ELR (cell line): ENCODE measurements around the gene KRTAP10-12.
"Not testable (repeated sequence)": the region's sequence is repeated elsewhere in the genome, so short reads cannot be mapped to it uniquely, and the experiment has no call there.

ENCODE experiments used
- DNase-seq: peaks from one replicate; pipeline ENCODE4 v3.0.0-alpha.2; 2015; ENCODE audit warnings: low read depth

KRTAP10-12 gene, protein sequence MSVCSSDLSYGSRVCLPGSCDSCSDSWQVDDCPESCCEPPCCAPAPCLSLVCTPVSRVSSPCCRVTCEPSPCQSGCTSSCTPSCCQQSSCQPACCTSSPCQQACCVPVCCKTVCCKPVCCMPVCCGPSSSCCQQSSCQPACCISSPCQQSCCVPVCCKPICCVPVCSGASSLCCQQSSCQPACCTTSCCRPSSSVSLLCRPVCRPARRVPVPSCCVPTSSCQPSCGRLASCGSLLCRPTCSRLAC

GRCh38 chr21:44697172-44697810, at the start of gene KRTAP10-12:
Gene KRTAP10-12, plus strand, starts transcription at chr21:44697172. Its CDS starts 30 bp downstream, at chr21:44697202.
- DNase-seq: not testable (repeated sequence)

GRCh38 chr21:44647222-44647552, 49.8 kb upstream of the KRTAP10-12 start:
- DNase-seq: no peak

GRCh38 chr21:44648557-44649311, 48.2 kb upstream of the KRTAP10-12 start:
- DNase-seq: no peak

GRCh38 chr21:44649521-44650100, 47.4 kb upstream of the KRTAP10-12 start:
- no peak for DNase-seq

DNA sequence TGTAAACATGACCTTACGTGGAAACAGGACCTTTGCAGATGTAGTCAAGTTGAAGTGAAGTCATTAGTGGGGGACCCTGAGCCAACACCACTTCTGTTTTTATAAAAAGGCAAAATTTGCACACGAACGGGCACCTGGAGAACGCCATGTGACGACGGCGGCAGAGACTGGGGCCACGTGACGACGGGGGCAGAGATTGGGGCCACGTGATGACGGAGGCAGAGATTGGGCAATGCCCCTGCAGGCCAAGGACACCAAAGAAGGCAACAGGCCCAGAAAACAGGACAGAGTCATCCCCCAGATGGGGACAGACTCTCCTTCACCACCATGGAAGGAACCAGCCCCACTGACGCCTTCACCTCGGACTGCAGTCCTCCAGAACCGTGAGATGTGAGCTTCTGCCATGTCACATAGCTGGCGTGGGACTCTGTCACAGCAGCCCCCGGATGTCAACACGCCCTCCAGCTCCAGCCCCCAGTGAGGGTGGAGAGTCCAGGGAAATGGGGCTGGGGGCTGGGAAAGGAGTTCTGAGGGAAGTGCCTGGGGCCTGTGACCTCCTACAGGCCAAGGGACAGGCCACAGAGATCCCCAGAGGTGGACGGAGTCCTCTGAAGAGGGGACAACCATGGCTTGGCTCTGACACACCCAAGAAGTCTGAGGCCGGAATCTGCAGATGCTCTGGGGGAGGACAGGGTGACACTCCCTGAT, 46.6 kb upstream of the KRTAP10-12 start:
- no peak for DNase-seq

GRCh38 chr21:44650973-44651675, 45.8 kb upstream of the KRTAP10-12 start:
- DNase-seq: no peak

DNA sequence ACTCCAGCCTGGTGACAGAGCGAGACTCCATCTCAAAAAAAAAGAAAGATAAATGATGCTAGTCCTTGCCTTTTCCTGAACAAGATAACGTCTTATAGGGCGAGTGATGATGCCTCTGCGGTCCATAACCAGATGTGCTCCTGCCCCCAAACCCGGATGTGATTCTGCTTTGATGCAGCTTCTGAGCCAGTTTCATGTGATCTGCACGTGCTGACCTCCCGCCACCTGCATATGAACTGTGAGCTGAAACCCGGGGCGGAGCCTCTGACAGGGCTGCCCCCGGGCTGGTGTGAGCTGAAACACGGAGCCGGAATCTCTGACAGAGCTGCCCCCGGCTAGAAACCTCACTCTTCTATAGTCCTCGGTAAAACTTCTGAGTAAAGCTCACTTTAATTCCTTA, 43.8 kb upstream of the KRTAP10-12 start:
- DNase-seq: no peak

- no peak for DNase-seq
Observed at GRCh38 chr21:44653656-44654575, 43.1 kb upstream of the KRTAP10-12 start.

- no peak for DNase-seq
Observed at GRCh38 chr21:44654576-44655175, 42.3 kb upstream of the KRTAP10-12 start, which contains the start of gene KRTAP12-4. Gene KRTAP12-4, minus strand, starts transcription at chr21:44654659. Its CDS starts 45 bp downstream, at chr21:44654614.

GRCh38 chr21:44656868-44657267, 40.1 kb upstream of the KRTAP10-12 start:
- DNase-seq: no peak

DNA sequence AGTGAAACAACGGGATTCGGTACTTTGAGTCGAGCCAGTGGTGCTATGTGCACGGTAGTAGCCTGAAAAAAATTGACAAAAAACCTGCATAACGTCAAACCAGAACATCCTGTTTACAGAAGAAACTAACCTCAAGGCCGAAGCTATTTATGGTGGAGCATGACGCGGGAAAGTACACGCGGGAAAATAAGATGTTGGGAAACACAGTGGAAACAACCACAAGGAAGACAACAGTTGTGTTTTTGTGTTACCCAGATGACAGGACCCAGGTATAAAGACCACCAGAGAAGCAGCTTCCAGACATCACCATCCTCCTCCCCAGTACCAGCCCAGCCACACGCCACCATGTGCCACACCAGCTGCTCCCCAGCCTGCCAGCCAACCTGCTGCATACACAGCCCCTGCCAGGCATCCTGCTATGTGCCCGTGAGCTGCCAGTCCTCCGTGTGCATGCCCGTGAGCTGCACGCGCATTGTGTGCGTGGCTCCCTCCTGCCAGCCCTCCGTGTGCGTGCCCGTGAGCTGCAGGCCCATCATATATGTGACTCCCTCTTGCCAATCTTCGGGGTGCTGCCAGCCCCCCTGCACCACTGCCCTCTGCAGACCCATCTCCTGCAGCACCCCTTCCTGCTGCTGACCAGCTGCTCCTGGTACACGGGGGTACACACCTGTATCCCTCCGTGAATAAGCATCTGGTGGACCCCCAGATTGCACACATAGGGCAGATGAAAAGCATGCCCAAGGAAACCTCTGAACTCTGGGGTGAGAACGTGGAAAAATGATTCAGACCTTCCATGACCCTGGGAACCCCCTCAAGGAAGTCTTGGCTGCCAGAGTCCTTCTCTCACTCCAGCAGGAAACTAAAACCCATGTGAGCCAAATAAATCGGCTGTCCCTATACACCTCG, 39.1 kb upstream of the KRTAP10-12 start, which contains the start of gene KRTAP12-3:
TSS of gene KRTAP12-3 (plus strand) at position 298 of the 906 bp plus-strand sequence. CDS start at position 346, 48 bp downstream.
- DNase-seq: no peak

DNA sequence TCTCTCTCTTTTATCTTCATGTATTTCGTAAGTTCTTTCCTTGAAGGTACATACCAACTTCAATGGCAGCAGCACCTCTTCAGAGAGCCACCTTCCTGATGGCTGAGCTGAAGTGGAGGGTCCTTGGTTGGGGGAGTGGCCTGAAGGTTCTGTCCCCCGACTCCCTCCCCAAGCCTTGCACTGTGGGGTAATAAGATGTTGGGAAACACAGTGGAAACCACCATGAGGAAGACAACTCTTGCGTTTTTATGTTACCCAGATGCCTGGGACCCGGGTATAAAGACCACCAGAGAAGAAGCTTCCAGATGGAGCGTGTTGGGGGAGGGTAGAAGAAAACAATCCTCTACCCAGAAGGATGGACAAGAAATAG, 38.4 kb upstream of the KRTAP10-12 start:
- DNase-seq: no peak

DNA sequence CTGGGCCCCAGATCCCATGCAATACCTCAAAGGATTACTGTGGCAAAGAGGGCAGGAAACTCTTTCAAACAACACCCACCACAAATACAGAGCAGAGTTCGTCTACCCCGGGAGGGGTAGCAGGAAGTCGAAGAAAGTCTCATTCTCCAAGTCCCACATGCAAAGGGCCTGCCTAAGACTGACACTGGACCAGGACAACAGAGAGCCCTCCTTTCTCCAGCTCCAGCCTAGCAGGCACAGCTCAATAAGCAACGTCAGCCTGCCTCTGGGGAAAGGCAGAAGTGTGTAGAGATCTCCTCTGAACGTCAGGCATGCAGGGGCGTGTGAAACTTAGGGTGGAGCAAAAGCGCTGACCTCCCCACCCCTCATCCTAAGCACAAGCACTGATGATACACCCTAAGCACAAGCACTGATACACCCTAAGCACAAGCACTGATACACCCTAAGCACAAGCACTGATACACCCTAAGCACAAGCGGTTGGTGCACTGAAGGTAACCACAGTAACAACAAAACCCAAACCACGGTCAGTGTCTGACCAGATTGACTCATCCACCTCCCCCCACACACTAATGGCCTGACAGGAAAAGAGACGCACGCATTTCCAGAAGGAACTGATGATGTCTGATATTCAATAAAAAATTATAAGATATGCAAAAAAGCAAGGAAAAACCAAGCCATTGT, 37.9 kb upstream of the KRTAP10-12 start:
- DNase-seq: no peak

- not testable (repeated sequence) for DNase-seq
Observed at GRCh38 chr21:44661567-44661966, 35.4 kb upstream of the KRTAP10-12 start.

DNA sequence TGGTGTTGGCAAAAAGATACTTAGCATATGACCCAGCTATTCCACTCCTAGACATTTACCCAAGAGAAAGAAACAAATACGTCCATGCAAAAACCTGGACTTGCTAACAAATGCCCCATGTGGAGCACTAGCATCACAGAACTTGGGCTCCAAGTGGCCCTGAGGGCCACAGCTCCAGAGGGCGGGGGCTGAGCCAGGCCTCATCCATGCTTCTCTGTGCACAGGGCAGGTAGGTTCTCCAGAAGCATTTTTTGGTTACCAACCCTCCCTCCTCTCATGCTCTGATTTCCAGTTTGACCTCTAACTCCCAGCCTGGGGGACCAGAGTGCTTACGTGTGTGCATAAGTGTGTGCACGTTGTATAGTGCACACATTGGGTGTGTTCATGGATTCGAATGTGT, 32.3 kb upstream of the KRTAP10-12 start:
- no peak for DNase-seq

- no peak for DNase-seq
Observed at GRCh38 chr21:44666401-44667320, 30.3 kb upstream of the KRTAP10-12 start, which contains the start of gene KRTAP12-2. Gene KRTAP12-2, minus strand, starts transcription at chr21:44666927. Its CDS starts 41 bp downstream, at chr21:44666886.

GRCh38 chr21:44667612-44668011, 29.4 kb upstream of the KRTAP10-12 start:
- DNase-seq: no peak
